GM19324 (cell line): ENCODE data around the gene CARD9.

Source experiments
- ATAC-seq: cut with Tn5 transposase; IDR thresholded peaks from one replicate; pipeline ENCODE4 v1.9.1; 2021; ENCODE audit warnings: mild to moderate bottlenecking, moderate library complexity; ENCODE audit not compliant: unreplicated experiment, low FRiP score

Gene CARD9

DNA sequence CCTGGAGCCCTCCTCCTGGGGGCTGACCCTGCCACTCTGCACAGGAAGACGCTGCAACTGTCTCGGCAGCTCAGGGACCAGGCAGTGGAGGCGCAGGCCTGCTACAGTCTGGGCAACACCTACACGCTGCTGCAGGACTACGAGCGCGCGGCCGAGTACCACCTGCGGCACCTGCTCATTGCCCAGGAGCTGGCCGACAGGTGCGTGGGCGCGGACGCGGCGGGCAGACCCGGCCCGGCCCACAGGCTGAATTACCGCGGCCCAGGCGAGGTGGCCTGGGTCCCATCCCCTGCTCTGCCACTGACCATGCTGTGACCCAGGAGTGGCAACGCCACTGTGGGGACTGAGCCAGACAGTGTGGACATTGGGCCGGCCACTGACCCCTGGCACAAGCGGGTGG lies 35.0 kb downstream of the CARD9 start:
- ATAC-seq: no peak

GRCh38 chr9:136337416-136338395 lies 35.8 kb downstream of the CARD9 start:
- no peak for ATAC-seq

DNA sequence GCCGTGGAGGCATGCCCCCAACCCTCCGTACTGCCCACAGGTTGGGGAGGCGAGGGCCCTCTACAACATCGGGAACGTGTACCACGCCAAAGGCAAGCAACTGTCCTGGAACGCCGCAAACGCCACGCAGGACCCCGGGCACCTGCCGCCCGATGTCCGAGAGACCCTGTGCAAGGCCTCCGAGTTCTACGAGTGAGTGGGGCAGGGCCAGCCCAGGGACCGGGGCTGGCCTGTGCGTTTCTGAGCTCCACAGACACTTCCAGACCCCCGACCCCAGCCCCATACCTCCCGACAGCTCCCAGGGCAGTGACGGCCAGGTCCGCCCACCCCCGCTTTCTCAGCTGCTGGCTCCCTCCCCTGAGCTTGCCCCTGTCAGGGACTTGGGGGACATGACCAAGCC lies 36.6 kb downstream of the CARD9 start:
- ATAC-seq: no peak

- no peak for ATAC-seq
These were observed 37.2 kb downstream of the CARD9 start for GRCh38 chr9:136336156-136336870.

DNA sequence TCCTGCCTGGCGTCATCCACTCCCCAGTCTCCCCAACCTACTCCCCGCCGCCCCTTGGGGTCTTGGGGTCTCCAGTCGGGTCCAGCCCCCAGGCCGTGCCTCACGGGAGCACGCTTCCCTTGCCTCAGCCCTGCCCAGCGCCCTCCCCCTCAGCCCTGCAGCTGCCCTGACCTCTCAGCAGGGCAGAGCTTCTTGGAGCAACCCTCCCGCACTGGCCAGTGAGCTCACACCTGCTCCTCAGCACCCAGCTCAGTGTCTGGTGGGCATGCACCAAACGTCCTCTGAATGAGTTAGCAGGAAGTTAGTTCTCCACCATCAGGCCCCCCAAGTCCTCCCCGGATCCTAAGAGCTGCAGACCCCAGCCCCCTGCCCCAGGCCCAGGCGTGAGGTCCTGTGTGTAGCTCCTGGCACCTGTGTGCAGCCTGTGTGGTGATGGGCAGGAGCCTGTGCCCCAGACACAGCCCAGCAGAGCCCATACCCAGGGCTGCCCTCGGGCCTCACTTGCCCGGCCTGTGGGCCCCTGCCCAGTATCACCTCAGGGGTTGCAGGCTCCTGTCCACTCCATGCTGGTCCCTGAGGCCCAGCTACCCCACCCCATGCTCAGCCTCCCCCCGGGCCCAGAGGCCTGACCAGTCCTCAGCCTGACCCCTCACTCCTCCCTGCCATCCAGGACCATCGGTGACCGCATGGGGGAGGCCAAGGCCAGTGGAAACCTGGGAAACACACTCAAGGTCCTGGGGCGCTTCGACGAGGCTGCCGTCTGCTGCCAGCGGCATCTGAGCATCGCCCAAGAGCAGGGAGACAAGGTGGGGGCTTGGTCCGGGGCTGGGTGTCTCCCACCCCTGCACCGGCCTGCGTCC lies 37.9 kb downstream of the CARD9 start:
- no peak for ATAC-seq

GRCh38 chr9:136334541-136334940 lies 38.9 kb downstream of the CARD9 start:
- no peak for ATAC-seq

GRCh38 chr9:136333486-136333885 lies 40.0 kb downstream of the CARD9 start:
- ATAC-seq: no peak

GRCh38 chr9:136333045-136333444 lies 40.4 kb downstream of the CARD9 start:
- no peak for ATAC-seq

DNA sequence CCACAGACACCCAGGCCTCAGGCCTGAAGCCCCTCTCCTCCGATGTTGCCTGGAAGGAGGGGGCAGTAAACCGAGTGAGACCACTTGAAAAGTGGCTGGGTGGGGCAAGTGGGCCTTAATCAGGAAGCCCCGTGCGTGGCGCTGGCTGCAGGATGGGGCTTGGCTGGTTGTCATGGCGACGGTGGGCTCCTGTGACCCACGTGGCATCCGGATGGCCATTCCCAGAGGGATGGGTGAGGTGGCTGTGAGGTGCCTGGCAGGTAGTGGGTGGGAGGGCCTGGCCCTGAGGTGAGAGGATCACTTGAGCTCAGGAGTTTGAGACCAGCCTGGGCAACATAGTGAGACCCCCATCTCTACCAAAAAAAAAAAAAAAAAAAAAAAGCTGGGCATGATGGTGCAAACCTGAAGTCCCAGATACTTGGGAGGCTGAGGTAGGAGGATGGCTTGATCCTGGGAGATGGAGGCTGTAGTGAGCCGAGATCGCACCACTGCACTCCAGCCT lies 40.9 kb downstream of the CARD9 start:
- no peak for ATAC-seq

DNA sequence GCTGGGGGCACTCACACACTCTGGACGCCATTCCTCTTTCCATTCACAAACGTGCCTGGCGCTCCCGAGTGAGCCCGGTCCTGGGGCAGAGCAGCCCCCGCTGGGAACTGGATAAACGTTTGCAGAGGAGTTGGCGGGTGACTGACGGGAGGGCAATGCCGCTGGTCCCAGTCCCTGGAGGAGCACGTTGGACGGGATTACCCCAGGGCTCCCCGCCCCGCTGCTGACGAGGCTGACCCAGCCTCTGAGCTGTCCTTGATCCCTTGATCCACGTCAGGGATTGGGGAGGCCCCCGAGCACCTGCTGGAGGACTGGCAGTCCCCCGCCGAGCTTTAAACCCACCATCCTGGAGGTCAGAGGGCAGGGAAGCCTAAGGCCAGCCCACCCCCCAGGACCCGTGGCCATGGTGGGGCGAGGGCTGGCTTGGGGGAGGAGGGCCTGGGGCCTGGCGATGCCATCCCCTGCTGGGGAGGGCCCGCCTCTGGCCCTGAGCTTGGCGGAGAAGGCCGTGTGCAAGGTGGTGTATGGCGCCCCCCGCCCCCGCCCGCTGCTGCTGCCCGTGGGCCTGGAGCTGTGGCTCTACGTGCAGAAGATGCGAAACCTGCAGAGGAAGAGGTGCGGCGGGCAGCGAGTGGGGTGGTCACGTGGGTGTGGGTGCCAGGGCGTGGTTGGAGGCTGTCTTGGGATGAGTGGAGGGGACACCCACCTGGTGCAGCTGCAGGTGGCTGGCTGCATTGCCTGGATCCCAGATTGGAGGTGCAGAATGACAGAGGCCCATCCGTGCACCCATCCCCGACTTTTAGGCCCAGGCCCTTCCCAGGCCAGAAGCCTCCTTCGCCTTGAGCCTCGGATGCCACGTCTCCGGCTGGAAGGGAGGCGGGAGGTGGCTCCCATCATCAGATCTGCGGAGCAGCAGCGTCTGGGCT lies 41.6 kb downstream of the CARD9 start:
- ATAC-seq: no peak

DNA sequence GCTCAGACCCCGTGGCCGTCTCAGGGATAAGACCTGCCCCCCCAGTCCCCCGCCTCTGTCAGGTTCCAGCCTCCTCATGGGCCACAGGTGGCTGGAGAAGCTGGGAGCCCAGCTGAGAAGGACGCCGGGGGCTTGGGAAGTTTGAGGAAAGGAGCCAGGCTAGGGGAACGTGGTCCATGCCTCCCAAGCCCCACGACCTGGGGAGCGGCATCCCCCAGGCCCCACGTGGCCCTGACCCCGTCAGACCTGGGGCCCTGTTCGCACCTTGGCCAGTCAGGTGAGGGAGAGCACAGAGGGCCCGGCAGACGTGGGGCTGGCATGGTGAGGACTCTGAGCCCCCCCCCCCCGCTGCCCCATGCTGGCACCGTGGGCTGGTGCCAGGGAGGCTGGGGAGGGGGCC lies 42.4 kb downstream of the CARD9 start:
- no peak for ATAC-seq

GRCh38 chr9:136330406-136330990 lies 43.0 kb downstream of the CARD9 start:
- no peak for ATAC-seq

DNA sequence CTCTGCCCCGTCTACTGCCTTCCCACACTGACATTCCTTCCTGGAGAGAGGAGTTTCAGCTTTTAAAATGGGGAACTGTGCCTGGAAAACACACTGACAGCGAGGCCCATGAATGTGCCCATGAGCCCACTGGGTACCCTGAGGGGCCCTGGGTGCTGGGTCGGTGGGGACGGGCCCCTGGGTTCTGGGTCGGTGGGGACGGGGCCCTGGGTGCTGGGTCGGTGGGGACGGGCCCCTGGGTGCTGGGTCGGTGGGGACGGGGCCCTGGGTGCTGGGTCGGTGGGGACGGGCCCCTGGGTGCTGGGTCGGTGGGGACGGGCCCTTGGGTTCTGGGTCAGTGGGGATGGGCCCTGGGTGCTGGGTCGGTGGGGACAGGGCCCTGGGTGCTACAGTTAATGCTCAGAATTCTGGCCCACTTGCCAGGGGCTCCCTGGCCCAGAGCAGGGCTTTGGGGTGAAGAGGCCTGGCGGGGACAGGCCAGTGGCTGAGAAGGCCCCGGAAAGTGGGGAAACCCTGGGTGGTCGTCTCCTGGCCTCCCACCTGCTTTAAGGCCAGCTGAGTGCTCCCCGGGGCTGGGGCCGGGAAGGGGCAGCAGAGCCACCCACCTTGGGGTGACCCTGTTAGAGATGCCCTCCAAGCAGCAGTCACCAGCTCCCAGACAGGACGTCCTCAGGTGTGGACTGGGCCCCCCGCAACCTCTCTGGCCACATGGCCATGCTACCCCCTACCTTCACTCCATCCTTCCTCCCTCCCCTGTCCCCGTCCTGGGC lies 43.6 kb downstream of the CARD9 start:
- ATAC-seq: no peak

DNA sequence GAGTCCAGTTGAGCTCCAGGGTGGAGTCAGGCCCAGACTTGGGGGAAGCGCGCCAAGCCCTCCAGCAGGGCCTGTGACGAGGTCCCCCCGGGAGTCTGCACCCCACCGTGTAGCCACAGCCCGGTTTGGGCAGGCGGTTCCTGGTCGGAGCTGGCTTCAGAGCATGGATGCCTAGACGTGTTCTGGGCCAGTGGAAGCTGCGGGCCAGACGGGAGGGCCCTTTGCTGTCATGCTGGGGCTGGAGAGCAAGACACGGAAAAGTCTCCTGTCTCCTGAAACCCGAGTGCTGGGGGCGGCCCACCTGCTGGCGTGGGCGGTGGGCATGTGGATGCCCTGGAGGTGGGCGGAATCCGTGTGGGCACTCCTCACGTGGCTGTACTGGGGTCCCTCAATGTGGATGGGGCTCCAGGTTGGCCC lies 44.2 kb downstream of the CARD9 start:
- no peak for ATAC-seq

- no peak for ATAC-seq
These were observed 44.8 kb downstream of the CARD9 start for GRCh38 chr9:136328622-136329041.

DNA sequence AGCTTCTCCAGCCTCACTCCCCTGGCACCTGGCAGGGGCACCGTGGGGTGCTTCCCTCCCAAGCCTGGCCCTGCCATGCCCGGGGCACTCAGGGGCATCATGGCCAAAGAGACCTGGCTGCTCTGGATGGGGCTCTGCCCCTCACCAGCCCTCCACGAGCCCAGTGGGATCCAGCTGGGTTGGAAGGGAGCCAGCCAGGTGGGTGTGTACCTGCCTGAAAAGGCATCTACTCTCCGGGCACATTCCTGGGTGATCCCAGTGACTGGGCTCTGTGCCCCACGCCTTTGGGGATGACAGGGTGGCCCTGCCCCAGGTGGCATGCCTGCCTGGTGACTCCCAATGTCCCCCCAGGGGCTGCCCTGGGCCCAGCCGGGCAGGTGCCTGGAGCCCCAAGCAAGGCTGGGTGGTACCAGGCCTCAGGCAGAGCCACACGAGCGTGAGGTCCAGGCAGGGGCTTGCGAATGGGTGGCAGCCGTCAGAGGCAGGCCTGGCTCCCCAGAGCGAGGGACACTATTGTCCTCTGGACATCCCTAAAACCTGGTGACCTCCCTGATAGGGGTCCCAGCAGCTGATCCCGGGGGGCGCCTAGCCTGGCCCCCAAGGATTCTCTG lies 45.4 kb downstream of the CARD9 start:
- no peak for ATAC-seq

DNA sequence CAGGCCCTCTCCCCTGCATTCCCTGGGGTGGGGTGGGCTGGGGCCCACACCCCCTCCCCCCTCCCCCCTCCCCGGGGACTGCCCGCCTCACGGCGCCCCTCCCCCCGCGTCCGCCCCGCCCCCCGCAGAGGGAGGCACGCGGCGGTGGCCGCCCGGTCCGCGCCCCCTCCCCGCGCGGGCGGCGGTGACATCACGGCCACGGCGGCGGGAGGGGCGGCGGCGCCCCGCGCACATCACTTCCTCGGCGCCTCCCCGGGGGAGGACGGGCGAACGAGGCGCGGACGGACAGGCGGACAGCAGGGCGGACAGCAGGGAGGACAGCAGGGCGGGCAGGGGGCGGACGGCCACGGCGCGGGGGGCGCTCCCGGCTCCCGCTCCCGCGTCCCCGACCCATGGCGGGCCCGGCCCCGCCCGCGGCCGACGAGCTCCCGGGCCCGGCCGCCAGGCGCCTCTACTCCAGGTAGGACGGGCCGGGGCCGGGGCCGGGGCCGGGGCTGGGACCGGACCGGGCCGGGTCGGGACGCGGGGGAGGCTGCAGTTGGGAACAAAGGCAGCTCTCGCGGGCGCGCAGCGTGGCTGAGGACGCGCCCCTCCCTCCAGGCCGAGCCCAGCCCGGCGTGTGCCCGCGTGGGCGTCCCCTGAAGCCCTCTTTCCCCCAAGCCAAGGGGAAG lies 46.0 kb downstream of the CARD9 start, which contains the start of gene GPSM1:
Gene GPSM1, plus strand, starts transcription at position 236 of the 671 bp plus-strand sequence. Its CDS starts 157 bp downstream, at position 393.
- ATAC-seq: no peak
